HL-60 (cell line): ENCODE results near the gene SLC22A13.

Experiments
- DNase-seq, 2 experiments: peaks; one replicate each; pipeline ENCODE4 v3.0.0-alpha.2; 2010 to 2020; ENCODE audit warnings: low read depth in 1 of 2, low spot score in 1 of 2
- H3K27ac ChIP-seq: fragments of 250-450 bp; sonication (Bioruptor Pico); replicated peaks from 2 replicates; pipeline ENCODE4 v1.5.1; 2020; ENCODE audit warnings: mild to moderate bottlenecking, moderate library complexity
- H3K27me3 ChIP-seq: fragments of 250-450 bp; sonication (Bioruptor Pico); 2 replicates; pipeline ENCODE4 v1.5.1; 2021; ENCODE audit warnings: mild to moderate bottlenecking, moderate library complexity; ENCODE audit not compliant: insufficient read depth, poor library complexity, severe bottlenecking
- H3K4me3 ChIP-seq: replicated peaks from 2 replicates; pipeline ENCODE4 v1.5.1; 2011; ENCODE audit warnings: mild to moderate bottlenecking, control low read depth, low read length; ENCODE audit not compliant: insufficient read depth
- CTCF ChIP-seq: IDR thresholded peaks from one replicate; pipeline ENCODE4 v1.5.1; 2011; ENCODE audit warnings: low read length, control low read depth, inconsistent platforms; ENCODE audit not compliant: insufficient read depth
- GABPA ChIP-seq: IDR thresholded peaks from 2 replicates; pipeline ENCODE4 v1.6.1; 2012; ENCODE audit warnings: low read depth
- POLR2AphosphoS5 ChIP-seq: IDR thresholded peaks from 2 replicates; pipeline ENCODE4 v1.6.1; 2012; ENCODE audit warnings: low read depth
- REST ChIP-seq: IDR thresholded peaks from 2 replicates; pipeline ENCODE4 v1.6.1; 2012; ENCODE audit warnings: low read depth; ENCODE audit not compliant: insufficient replicate concordance
- SPI1 ChIP-seq: IDR thresholded peaks from 2 replicates; pipeline ENCODE4 v1.6.1; 2012; ENCODE audit warnings: low read depth, mild to moderate bottlenecking, borderline replicate concordance

Gene SLC22A13

GRCh38 chr3:38227989-38228388 is 37.6 kb upstream of the SLC22A13 start:
- Histone ChIP-seq H3K27me3 (no peaks in the 10 kb centered on the region), H3K4me3 (no peak overlapping the region), H3K27ac (no peak overlapping the region)
- TF ChIP-seq CTCF, result no peak
- no peak for TF ChIP-seq GABPA
- TF ChIP-seq SPI1, result no peak
- no peak for TF ChIP-seq POLR2AphosphoS5
- TF ChIP-seq REST, result no peak
- DNase-seq, result no peak

- H3K27me3 ChIP-seq, result no peaks in the 10 kb centered on the region
- no peak overlapping the region for H3K4me3 ChIP-seq
- no peak overlapping the region for H3K27ac ChIP-seq
- DNase-seq, result no peak
- peak; percentile 31; the same call in 1 of the 2 replicates for TF ChIP-seq SPI1
- no peak for TF ChIP-seq POLR2AphosphoS5
- no peak for TF ChIP-seq GABPA
Observed at GRCh38 chr3:38229036-38229435, 36.6 kb upstream of the SLC22A13 start.

- no peak for DNase-seq
- H3K4me3 ChIP-seq, result no peak overlapping the region
- no peaks in the 10 kb centered on the region for H3K27me3 ChIP-seq
- no peak for TF ChIP-seq REST
- no peak overlapping the region for H3K27ac ChIP-seq
Observed at GRCh38 chr3:38232701-38233100, 32.9 kb upstream of the SLC22A13 start.

GRCh38 chr3:38235466-38235865 is 30.1 kb upstream of the SLC22A13 start:
- Histone ChIP-seq H3K27ac (no peak overlapping the region), H3K27me3 (no peaks in the 10 kb centered on the region), H3K4me3 (no peak overlapping the region)
- no peak for DNase-seq
- no peak for TF ChIP-seq GABPA
- no peak for TF ChIP-seq CTCF
- no peak for TF ChIP-seq SPI1
- no peak for TF ChIP-seq REST
- no peak for TF ChIP-seq POLR2AphosphoS5
